NK-92 treated with Interleukin-12 subunit alpha and Interleukin-12 subunit beta, amount 100 ng/mL, for 24 hours (cell line): Measurements from ENCODE around the gene METTL27.
"Not testable (repeated sequence)": the region's sequence is repeated elsewhere in the genome, so short reads cannot be mapped to it uniquely, and the experiment has no call there.

ENCODE experiments used
- DNase-seq: peaks from one replicate; lab custom pipeline; 2025; lab: John Stamatoyannopoulos, UW

Gene METTL27

DNA sequence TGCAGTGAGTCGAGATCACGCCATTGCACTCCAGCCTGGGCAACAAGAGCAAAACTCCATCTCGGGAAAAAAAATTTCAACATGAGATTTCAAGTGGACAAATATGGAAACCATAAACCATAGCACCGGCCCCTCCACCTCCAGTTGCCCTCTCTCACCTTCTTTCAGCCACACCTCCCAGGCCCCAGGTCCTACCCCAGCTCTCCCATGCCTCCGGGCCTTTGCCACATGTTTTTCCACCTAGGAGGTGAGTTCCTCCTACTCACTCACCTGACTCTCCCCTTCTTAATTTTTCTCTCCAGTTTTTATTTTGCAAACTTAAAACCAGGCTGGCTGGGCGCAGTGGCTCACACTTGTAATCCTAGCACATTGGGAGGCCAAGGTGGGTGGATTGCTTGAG is 25.2 kb downstream of the METTL27 start:
- no peak for DNase-seq

DNA sequence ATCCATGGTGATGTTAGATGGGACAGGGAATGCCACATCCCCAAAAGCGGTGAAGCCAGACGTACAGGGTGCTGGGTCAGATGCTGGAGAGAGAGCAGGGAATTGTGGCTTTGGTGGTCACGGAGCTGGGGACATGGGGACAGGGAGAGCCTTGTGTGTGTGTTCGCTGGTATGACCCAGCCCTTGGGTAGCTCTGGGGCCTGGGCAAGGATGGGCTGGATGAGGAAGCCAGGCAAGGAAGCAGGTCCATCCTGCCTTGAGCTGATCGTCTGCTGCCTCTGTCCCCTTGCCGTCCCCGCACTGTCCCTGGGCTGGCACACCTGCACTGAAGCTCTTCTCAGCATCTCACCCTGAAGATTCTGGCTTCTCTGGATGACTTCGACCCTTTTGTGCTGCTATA is 26.9 kb downstream of the METTL27 start:
- no peak for DNase-seq

DNA sequence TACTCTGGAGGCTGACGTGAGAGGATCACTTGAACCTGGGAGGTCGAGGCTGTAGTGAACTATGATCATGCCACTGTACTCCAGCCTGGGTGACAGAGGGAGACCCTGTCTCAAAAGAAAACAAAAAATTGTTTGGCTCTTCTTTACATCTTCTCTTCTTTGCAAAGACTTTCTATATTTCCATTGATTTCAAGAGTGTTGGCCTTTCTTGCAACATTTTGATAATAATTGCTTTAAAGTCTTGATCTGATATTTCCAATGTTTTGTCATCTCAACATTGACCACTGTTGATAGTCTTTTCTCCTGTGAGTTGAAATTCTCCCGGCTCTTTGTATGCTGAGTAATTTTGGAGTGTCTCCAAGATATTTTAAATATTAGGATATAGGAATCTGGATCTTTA is 29.3 kb downstream of the METTL27 start:
- DNase-seq: no peak

DNA sequence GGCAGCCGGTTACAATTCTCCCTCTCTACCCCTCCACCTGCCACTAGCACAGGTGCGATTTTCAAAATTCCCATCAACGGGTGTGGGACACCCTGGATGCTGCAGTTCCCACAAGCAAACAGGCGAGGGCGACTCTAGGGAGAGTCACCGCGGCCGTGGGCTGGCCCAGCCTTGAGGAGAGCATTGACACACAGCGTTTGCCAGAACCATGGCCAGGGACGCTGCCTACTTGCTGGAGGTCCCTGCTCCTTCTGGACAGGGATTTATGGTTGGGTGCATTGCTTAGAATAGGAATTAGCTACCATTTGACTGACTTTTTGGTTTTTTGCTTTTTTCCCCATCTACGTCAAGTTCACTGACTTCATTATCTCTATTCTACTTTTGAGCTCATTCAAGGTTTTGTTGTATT is 30.6 kb downstream of the METTL27 start:
- DNase-seq: peak; percentile 28

DNA sequence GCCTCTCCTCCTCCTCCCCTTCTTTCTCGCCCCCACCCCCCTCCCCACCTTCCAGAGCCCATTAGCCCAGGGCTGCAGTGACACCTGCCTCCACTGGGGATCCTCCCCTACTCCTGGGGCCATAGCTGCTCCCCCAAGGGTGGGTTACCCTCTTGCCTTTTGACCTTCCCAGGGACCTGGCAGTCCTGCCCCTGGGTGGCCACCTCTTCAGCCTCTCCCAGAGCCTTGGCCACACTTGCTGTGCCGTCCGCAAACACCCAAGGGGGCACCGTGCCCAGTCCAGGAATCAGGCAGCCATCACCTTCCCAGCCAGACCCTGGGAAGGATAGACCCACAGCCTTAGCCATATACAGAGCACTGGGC is 31.3 kb downstream of the METTL27 start:
- no peak for DNase-seq

DNA sequence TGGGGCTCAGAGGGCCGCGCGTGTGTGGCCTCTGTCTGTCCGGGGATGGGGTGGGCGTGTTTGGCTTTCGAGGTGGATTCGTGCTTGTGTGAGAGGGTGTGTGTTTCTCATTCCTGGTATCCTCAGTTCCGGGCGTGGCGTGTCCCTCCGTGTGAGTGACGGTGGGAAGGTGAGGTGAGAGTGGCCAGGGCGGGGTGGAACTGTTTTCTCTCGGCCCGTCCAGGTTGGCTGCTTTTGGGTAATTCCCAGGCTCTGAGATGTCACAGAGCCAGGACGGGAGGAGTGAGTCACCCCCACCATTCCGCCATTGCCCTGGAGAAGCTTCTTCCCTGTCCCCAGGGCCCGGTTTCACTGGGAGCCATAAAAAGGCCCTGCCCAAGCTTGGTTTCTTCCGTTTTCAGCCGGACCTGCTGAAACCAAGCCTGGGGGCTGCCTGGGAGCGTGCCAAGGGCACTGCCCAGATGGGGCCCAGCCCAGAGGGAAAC is 32.8 kb downstream of the METTL27 start:
- no peak for DNase-seq

DNA sequence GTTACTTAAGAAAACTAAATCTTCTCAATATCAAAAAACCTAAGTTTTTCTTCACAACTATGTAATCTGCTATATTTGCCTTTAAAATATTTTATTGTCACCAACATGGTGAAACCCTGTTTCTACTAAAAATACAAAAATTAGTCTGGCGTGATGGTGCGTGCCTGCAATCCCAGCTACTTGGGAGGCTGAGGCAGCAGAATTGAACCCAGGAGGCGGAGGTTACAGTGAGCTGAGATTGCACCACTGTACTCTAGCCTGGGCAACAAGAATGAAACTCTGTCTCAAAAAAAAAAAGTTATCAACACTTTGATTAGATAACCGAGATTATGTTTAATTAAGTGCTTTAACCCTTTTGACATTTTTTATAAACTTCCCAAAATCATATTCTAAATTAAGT is 39.9 kb downstream of the METTL27 start:
- DNase-seq: no peak

DNA sequence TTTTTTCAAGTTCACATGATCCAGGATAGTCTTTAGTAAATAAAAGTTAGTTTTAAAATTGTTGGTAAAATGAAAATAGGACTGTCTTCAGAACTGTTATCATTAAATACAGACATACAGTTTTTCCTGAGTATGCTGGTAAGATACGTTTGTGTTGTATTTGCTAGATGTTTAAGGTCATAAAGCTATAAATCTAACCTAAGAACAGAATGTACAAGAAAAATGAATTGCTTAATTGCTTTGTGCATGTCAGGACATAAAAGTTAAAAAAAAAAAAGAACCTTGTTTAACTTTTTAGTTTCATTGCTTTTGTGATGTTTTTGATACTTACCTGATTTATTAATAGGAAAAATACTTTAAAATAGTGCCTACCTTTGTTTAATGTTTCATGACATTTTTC is 40.7 kb downstream of the METTL27 start:
- no peak for DNase-seq

DNA sequence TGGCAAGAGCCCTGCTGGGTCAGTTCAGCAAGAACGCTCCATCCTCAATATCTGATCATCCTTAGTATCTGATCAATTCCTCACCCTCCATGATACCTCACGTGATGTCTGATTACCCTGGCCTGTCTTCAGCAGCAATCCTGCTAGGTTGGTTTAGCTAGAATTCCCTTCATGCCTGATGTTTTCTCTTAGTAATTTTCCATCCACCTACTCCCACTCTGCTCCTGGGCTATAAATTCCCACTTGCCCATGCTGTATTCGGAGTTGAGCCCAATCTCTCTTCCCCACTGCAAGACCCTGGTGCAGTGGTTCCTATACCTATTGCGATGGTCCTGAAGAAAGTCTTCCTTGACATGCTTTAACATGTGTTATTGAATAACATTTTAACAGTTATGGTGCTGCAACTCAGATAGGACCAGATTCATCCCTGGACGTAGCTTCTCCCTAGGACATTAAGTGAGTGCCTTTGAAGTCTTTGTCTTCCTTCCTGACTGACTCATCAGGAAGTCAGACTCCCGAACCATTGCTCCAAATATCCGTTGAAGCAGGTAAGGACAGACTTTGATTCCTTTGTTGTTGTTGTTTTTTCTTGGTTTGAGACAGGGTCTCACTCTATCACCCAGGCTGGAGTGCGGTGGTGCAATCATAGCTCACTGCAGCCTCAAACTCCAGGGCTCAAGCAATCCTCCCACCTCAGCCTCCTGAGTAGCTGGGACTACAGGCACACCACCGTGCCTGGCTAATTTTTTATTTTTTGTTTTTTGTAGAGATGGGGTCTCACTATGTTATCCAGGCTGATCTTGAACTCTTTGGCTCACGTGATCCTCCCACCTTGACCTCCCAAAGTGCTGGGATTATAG is 42.8 kb downstream of the METTL27 start:
- DNase-seq: no peak

DNA sequence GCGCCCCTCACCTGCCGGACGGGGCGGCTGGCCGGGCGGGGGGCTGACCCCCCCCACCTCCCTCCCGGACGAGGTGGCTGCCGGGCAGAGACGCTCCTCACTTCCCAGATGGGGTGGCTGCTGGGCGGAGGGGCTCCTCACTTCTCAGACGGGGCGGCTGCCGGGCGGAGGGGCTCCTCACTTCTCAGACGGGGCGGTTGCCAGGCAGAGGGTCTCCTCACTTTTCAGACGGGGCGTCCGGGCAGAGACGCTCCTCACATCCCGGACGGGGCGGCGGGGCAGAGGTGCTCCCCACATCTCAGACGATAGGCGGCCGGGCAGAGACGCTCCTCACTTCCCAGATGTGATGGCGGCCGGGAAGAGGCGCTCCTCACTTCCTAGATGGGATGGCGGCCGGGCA is 45.1 kb downstream of the METTL27 start:
- not testable (repeated sequence) for DNase-seq

DNA sequence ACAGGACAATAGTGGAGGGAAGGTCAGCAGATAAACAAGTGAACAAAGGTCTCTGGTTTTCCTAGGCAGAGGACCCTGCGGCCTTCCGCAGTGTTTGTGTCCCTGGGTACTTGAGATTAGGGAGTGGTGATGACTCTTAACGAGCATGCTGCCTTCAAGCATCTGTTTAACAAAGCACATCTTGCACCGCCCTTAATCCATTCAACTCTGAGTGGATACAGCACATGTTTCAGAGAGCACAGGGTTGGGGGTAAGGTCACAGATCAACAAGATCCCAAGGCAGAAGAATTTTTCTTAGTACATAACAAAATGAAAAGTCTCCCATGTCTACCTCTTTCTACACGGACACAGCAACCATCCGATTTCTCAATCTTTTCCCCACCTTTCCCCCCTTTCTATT is 45.7 kb downstream of the METTL27 start:
- not testable (repeated sequence) for DNase-seq

DNA sequence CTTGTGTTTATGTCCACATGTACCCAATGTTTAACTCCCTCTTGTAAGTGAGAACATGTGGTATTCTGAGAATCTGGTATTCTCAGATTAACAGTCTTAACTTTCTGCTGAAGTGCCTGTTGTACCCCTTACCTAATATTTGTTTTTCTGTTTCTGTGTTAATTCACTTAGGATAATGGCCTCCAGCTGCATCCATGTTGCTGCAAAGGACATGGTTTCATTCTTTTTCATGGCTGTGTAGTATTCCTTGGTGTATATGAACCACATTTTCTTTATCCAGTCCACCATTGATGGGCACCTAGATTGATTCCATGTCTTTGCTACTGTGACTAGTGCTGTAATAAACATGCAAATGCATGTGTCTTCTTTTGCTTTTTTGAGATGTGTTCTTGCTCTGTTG is 47.1 kb downstream of the METTL27 start:
- DNase-seq: not testable (repeated sequence)

DNA sequence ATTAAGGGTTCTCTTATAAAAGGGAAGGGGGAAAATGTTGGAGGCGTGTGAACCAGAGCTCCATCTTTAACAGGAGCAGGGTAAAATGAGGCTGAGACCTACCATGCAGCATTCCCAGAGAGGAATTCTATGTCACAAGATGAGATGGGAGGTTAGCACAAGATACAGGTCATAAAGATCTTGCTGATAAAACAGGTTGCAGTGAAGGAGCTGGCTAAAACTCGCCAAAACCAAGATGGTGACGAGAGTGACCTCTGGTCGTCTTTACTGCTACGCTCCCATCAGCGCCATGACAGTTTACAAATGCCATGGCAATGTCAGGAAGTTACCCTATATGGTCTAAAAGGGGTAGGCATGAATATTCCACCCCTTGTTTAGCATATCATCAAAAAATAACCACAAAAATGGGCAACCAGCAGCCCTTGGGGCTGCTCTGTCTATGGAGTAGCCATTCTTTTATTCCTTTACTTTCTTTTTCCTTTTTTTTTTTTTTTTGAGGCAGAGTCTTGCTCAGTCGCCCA is 51.1 kb downstream of the METTL27 start:
- not testable (repeated sequence) for DNase-seq

DNA sequence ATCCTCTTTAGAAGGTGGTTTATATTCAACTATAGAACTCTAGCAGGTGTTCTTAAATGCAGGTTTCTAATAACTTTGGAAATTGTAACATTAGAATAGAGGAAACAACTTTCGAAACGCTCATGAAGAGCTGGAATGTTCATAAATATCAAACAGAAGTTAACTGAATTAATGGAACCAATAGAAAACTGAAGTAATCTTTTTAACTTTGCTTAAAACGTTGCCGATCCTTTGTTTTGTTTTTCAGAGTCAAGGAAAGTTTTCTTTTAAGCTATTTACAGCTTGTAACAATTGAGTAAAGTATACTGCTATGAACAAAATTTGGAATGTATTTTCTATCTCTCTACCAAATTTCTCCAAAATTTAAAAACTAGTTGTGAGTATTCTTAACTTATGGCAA is 53.3 kb downstream of the METTL27 start:
- no peak for DNase-seq

DNA sequence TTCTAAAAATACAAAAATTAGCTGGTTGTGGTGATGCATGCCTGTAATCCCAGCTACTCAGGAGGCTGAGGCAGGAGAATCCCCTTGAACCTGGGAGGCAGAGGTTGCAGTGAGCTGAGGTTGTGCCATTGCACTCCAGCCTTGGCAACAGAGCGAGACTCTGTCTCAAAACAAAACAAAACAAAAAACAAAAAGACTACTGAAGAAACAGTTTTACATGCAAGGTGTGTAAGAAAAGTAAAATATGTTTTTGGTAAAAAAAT is 54.6 kb downstream of the METTL27 start:
- DNase-seq: not testable (repeated sequence)

DNA sequence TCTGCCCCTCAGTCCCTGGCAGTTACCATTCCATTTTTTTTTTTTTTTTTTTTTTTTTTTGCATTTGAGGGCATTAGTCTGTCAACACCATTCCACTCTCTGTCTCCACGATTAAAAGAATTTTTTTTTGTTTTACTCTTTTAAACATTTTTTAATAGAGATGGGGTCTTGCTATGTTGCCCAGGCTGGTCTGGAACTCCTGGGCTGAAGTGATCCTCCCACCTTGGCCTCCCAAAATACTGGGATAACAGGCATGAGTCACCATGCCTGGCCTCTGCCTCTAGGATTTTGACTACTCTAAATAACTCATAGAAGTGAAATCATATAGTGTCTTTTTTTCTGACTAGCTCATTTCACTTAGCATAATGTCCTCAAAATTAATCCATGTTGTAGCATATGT is 55.7 kb downstream of the METTL27 start:
- no peak for DNase-seq
